ENCODE measurements around the gene GCDH. TPM values are rescaled to one million over a fixed set of nuclear protein-coding genes. Genes with fewer than 3 reads are reported as not detected.

Gene GCDH
- total and polyA plus RNA-seq, 2 donors (not counting 1 experiment from before 2014, with no cell fraction given), result 10.3 to 18.0 TPM

- peak; percentile 3 to 35 for DNase-seq (ENCODE audit: low read depth in 2 of 2)
- no peaks in the 10 kb centered on the region for H3K36me3 ChIP-seq (ENCODE audit: control insufficient read depth, insufficient read depth, low read length)
- H3K4me3 ChIP-seq (replicated peaks in 1 of 4; ENCODE audit: control extremely low read depth in 1 of 4, insufficient read depth in 1 of 4, low read depth in 3 of 4, low read length in 4 of 4), result no peak overlapping the region
Observed at GRCh38 chr19:12872941-12873890, 17.7 kb upstream of the GCDH start.

DNA sequence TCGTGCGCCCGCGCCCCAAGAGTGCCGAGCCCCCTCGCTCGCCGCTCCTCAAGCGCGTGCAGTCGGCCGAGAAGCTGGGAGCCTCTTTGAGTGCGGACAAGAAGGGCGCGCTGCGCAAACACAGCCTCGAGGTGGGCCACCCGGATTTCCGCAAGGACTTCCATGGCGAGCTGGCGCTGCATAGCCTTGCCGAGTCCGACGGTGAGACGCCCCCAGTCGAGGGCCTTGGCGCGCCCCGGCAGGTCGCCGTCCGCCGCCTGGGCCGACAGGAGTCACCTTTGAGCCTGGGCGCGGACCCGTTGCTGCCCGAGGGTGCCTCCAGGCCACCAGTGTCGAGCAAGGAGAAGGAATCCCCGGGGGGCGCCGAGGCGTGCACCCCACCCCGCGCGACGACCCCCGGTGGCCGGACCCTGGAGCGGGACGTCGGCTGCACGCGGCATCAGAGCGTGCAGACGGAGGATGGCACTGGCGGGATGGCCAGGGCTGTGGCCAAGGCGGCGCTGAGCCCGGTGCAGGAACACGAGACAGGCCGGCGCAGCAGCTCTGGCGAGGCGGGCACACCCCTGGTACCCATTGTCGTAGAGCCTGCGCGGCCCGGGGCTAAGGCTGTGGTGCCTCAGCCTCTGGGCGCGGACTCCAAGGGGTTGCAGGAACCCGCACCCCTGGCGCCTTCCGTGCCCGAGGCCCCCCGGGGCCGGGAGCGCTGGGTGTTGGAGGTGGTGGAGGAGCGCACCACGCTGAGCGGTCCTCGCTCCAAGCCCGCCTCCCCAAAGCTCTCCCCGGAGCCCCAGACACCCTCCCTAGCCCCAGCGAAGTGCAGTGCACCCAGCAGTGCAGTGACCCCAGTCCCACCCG, 16.8 kb upstream of the GCDH start:
- Histone ChIP-seq H3K79me2 (ENCODE audit: control insufficient read depth, insufficient read depth, low read length) (no peaks in the 10 kb centered on the region), H3K36me3 (ENCODE audit: control insufficient read depth, insufficient read depth, low read length) (no peaks in the 10 kb centered on the region), H3K9me3 (ENCODE audit: control insufficient read depth, insufficient read depth, low read depth, low read length) (no peaks in the 10 kb centered on the region), H2AFZ (ENCODE audit: low read length) (no peak overlapping the region), H3K9ac (ENCODE audit: insufficient read depth, low read length) (no peak overlapping the region), H3K27ac (ENCODE audit: insufficient read depth, low read length) (no peak overlapping the region), H3K27me3 (ENCODE audit: control insufficient read depth, insufficient read depth, low read length) (no peaks in the 10 kb centered on the region), H3K4me1 (ENCODE audit: control insufficient read depth, extremely low read depth, insufficient read depth, low read length) (no peaks in the 10 kb centered on the region), H4K20me1 (ENCODE audit: control insufficient read depth, extremely low read depth, insufficient read depth, low read length) (no peaks in the 10 kb centered on the region), H3K4me2 (ENCODE audit: extremely low read depth, insufficient read depth, low read length) (no peak overlapping the region), H3K4me3 (replicated peaks in 1 of 4; ENCODE audit: control extremely low read depth in 1 of 4, insufficient read depth in 1 of 4, low read depth in 3 of 4, low read length in 4 of 4) (no peak overlapping the region)
- TF ChIP-seq, protein P1, sequence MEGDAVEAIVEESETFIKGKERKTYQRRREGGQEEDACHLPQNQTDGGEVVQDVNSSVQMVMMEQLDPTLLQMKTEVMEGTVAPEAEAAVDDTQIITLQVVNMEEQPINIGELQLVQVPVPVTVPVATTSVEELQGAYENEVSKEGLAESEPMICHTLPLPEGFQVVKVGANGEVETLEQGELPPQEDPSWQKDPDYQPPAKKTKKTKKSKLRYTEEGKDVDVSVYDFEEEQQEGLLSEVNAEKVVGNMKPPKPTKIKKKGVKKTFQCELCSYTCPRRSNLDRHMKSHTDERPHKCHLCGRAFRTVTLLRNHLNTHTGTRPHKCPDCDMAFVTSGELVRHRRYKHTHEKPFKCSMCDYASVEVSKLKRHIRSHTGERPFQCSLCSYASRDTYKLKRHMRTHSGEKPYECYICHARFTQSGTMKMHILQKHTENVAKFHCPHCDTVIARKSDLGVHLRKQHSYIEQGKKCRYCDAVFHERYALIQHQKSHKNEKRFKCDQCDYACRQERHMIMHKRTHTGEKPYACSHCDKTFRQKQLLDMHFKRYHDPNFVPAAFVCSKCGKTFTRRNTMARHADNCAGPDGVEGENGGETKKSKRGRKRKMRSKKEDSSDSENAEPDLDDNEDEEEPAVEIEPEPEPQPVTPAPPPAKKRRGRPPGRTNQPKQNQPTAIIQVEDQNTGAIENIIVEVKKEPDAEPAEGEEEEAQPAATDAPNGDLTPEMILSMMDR (conservative IDR thresholded peaks at IDR 0.05 in 1 of 2, IDR thresholded peaks at IDR 0.05 in 1 of 2; ENCODE audit: low read depth in 1 of 2, low read length in 2 of 2), result no peak
- TF ChIP-seq EZH2 (IDR thresholded peaks at IDR 0.05; ENCODE audit: low read length, missing control alignments), result no peak
- no peak for DNase-seq (ENCODE audit: low read depth in 2 of 2)

More at GRCh38 chr19:12872941-12873890, 17.7 kb upstream of the GCDH start:
- Histone ChIP-seq H3K79me2 (ENCODE audit: control insufficient read depth, insufficient read depth, low read length) (no peaks in the 10 kb centered on the region), H3K27me3 (ENCODE audit: control insufficient read depth, insufficient read depth, low read length) (no peaks in the 10 kb centered on the region), H3K4me1 (ENCODE audit: control insufficient read depth, extremely low read depth, insufficient read depth, low read length) (no peaks in the 10 kb centered on the region), H3K9me3 (ENCODE audit: control insufficient read depth, insufficient read depth, low read depth, low read length) (no peaks in the 10 kb centered on the region), H3K9ac (ENCODE audit: insufficient read depth, low read length) (no peak overlapping the region), H2AFZ (ENCODE audit: low read length) (peak overlapping the region; percentile 10), H4K20me1 (ENCODE audit: control insufficient read depth, extremely low read depth, insufficient read depth, low read length) (no peaks in the 10 kb centered on the region), H3K4me2 (ENCODE audit: extremely low read depth, insufficient read depth, low read length) (no peak overlapping the region), H3K27ac (ENCODE audit: insufficient read depth, low read length) (no peak overlapping the region)
- TF ChIP-seq EZH2 (IDR thresholded peaks at IDR 0.05; ENCODE audit: low read length, missing control alignments), result peak; percentile 30
- TF ChIP-seq, protein P1 (conservative IDR thresholded peaks at IDR 0.05 in 1 of 2, IDR thresholded peaks at IDR 0.05 in 1 of 2; ENCODE audit: low read depth in 1 of 2, low read length in 2 of 2), result no peak

DNA sequence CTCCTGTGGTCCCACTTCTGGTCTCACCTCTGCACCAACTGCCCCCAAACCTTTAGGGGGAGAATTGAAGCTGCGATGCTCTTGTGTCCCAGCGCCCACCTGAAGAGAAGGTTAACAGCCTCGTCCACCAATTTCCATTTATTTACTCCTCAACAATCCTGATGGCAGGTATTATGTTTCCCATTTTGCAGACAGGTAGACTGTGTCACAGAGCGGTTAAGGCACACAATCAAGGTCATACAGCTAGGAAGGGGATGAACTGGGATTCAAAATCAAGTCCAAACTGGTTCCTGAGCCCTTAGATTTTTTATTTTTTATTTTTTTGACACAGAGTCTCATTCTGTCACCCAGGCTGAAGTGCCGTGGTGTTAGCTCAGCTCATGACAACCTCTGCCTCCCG, 15.9 kb upstream of the GCDH start:
- H3K9me3 ChIP-seq (ENCODE audit: control insufficient read depth, insufficient read depth, low read depth, low read length), result no peaks in the 10 kb centered on the region
- H3K27me3 ChIP-seq (ENCODE audit: control insufficient read depth, insufficient read depth, low read length), result no peaks in the 10 kb centered on the region
- no peak for DNase-seq (ENCODE audit: low read depth in 2 of 2)
- no peak overlapping the region for H3K27ac ChIP-seq (ENCODE audit: insufficient read depth, low read length)
- no peaks in the 10 kb centered on the region for H3K4me1 ChIP-seq (ENCODE audit: control insufficient read depth, extremely low read depth, insufficient read depth, low read length)
- no peaks in the 10 kb centered on the region for H3K79me2 ChIP-seq (ENCODE audit: control insufficient read depth, insufficient read depth, low read length)
- no peaks in the 10 kb centered on the region for H3K36me3 ChIP-seq (ENCODE audit: control insufficient read depth, insufficient read depth, low read length)
- H4K20me1 ChIP-seq (ENCODE audit: control insufficient read depth, extremely low read depth, insufficient read depth, low read length), result no peaks in the 10 kb centered on the region
- H2AFZ ChIP-seq (ENCODE audit: low read length), result no peak overlapping the region
- no peak overlapping the region for H3K4me2 ChIP-seq (ENCODE audit: extremely low read depth, insufficient read depth, low read length)
- H3K9ac ChIP-seq (ENCODE audit: insufficient read depth, low read length), result no peak overlapping the region
- no peak overlapping the region for H3K4me3 ChIP-seq (replicated peaks in 1 of 4; ENCODE audit: control extremely low read depth in 1 of 4, insufficient read depth in 1 of 4, low read depth in 3 of 4, low read length in 4 of 4)
- TF ChIP-seq, protein P1 (conservative IDR thresholded peaks at IDR 0.05 in 1 of 2, IDR thresholded peaks at IDR 0.05 in 1 of 2; ENCODE audit: low read depth in 1 of 2, low read length in 2 of 2), result no peak
- TF ChIP-seq EZH2 (IDR thresholded peaks at IDR 0.05; ENCODE audit: low read length, missing control alignments), result no peak
